ENCODE data around the gene ITGB3BP. TPM values are rescaled to one million over a fixed set of nuclear protein-coding genes. Genes with fewer than 3 reads are reported as not detected.

ITGB3BP gene
- total and polyA plus RNA-seq, 2 of the 8 experiments (the other 6 are each of a cell fraction or from before 2014, with no cell fraction given) = 17.6 to 49.1 TPM

DNA sequence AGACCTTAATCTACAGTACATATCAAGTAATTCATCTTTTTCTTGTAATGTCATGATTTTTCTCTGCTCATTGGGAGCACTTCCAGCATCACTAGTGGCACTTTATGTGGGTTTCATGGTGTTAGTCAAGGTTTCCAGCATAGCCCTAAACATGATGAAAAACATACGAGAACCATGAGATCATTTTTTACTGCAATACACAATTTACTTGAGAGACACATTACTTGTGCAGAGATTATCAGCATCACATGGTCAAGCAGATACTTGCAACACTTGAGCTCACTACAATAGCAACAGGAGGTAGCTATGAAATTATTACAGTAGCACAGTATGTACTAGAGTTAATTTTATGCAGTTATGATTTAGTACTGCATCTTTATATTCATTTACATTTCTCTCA is 36.4 kb downstream of the ITGB3BP start:
- no peak overlapping the region for H2BK20ac ChIP-seq (ENCODE audit: low read length)
- H2BK15ac ChIP-seq (ENCODE audit: low read length) = no peak overlapping the region
- no peak overlapping the region for H3K23ac ChIP-seq (ENCODE audit: insufficient read length)
- H3K79me1 ChIP-seq (ENCODE audit: low read depth, low read length) = no peaks in the 10 kb centered on the region
- H3K56ac ChIP-seq (replicated peaks; ENCODE audit: insufficient read length, low read depth, low read length) = no peak overlapping the region
- H3K18ac ChIP-seq (ENCODE audit: extremely low read depth, low read length) = no peak overlapping the region
- no peak overlapping the region for H3K4me3 ChIP-seq (ENCODE audit: extremely low read depth in 1 of 4, insufficient read depth in 2 of 4, low read depth in 3 of 4, low read length in 4 of 4)
- H2AFZ ChIP-seq (ENCODE audit: low read length) = no peak overlapping the region
- no peak overlapping the region for H3K14ac ChIP-seq (ENCODE audit: insufficient read length)
- FAIRE-seq (no peak), DNase-seq (ENCODE audit: low read depth in 1 of 2, low spot score in 2 of 2) (no peak)
- H2BK5ac ChIP-seq (ENCODE audit: low read depth, low read length) = no peak overlapping the region
- no peak overlapping the region for H4K91ac ChIP-seq (replicated peaks; ENCODE audit: insufficient read length, low read length)
- no peak overlapping the region for H4K5ac ChIP-seq (ENCODE audit: insufficient read length, low read depth, low read length)
- POLR2A ChIA-PET (ENCODE audit: partially characterized antibody) = interaction anchor here (1.1 kb wide), 1 partner anchor 10 kb away, joined by 3 read pairs; no protein-coding TSS in a partner anchor
- no peaks in the 10 kb centered on the region for H3K79me2 ChIP-seq (ENCODE audit: control insufficient read depth in 1 of 2, insufficient read depth in 2 of 2, low read length in 2 of 2)
- WGBS, 2 experiments (ENCODE audit: extremely low coverage in 1 of 2, insufficient coverage in 1 of 2, insufficient read length in 1 of 2, insufficient replicate concordance in 2 of 2, low coverage in 1 of 2, low lambda C conversion rate in 2 of 2, missing lambda C conversion rate in 1 of 2) = 81% methylated on average over 1 of the region's 1 CpG; no CpG with 5 or more reads in 1 of the 2 experiments
- no peak for TF ChIP-seq NRF1 (IDR thresholded peaks at IDR 0.05; ENCODE audit: low read depth, low read length)
- no peak for TF ChIP-seq ASH2L (IDR thresholded peaks at IDR 0.05; ENCODE audit: low read length)
- TF ChIP-seq JUN (IDR thresholded peaks at IDR 0.05; ENCODE audit: low read depth, low read length) = no peak
- TF ChIP-seq NANOG (IDR thresholded peaks at IDR 0.05; ENCODE audit: insufficient read depth, low read depth, low read length, poor library complexity, severe bottlenecking) = no peak
- TF ChIP-seq, protein P1, sequence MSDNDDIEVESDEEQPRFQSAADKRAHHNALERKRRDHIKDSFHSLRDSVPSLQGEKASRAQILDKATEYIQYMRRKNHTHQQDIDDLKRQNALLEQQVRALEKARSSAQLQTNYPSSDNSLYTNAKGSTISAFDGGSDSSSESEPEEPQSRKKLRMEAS (IDR thresholded peaks at IDR 0.05) = no peak
- no peak for TF ChIP-seq CEBPB (IDR thresholded peaks at IDR 0.05; ENCODE audit: low read depth, low read length)
- TF ChIP-seq TEAD4 (IDR thresholded peaks at IDR 0.05; ENCODE audit: low read depth, low read length) = no peak
- no peak for TF ChIP-seq PHF8 (conservative IDR thresholded peaks at IDR 0.05; ENCODE audit: low read depth, low read length)
- TF ChIP-seq POLR2A (IDR thresholded peaks at IDR 0.05; ENCODE audit: control extremely low read depth in 1 of 2, low read depth in 2 of 2, low read length in 2 of 2) = no peak
- no peak for TF ChIP-seq SIX5 (IDR thresholded peaks at IDR 0.05; ENCODE audit: low read depth, low read length)
- TF ChIP-seq, protein P2, sequence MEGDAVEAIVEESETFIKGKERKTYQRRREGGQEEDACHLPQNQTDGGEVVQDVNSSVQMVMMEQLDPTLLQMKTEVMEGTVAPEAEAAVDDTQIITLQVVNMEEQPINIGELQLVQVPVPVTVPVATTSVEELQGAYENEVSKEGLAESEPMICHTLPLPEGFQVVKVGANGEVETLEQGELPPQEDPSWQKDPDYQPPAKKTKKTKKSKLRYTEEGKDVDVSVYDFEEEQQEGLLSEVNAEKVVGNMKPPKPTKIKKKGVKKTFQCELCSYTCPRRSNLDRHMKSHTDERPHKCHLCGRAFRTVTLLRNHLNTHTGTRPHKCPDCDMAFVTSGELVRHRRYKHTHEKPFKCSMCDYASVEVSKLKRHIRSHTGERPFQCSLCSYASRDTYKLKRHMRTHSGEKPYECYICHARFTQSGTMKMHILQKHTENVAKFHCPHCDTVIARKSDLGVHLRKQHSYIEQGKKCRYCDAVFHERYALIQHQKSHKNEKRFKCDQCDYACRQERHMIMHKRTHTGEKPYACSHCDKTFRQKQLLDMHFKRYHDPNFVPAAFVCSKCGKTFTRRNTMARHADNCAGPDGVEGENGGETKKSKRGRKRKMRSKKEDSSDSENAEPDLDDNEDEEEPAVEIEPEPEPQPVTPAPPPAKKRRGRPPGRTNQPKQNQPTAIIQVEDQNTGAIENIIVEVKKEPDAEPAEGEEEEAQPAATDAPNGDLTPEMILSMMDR (IDR thresholded peaks at IDR 0.05; ENCODE audit: control extremely low read depth in 1 of 3, insufficient read depth in 1 of 3, low read depth in 1 of 3, low read length in 3 of 3) = no peak
- H2AK5ac ChIP-seq (ENCODE audit: low read depth, low read length) = no peak overlapping the region
- no peak overlapping the region for H4K8ac ChIP-seq (ENCODE audit: extremely low read depth, insufficient read depth, low read length)
- no peak overlapping the region for H3K4me2 ChIP-seq (ENCODE audit: insufficient read depth in 1 of 2, low read depth in 2 of 2, low read length in 2 of 2)
- H3K27me3 ChIP-seq (replicated peaks in 1 of 4; ENCODE audit: control insufficient read depth in 3 of 4, extremely low read depth in 1 of 4, insufficient read depth in 3 of 4, low read length in 3 of 4) = no peaks in the 10 kb centered on the region
- H3K36me3 ChIP-seq (ENCODE audit: control insufficient read depth in 2 of 4, insufficient read depth in 4 of 4, low read length in 3 of 4) = no peaks in the 10 kb centered on the region
- no peaks in the 10 kb centered on the region for H3K9me3 ChIP-seq (ENCODE audit: insufficient read depth in 2 of 2, low read depth in 1 of 2, low read length in 1 of 2)
- no peak overlapping the region for H2BK12ac ChIP-seq (ENCODE audit: low read depth, low read length)
- H2BK120ac ChIP-seq (replicated peaks; ENCODE audit: low read depth, low read length) = no peak overlapping the region
- H4K20me1 ChIP-seq (replicated peaks in 1 of 2; ENCODE audit: control insufficient read depth in 1 of 2, insufficient read depth in 2 of 2, low read length in 2 of 2) = no peaks in the 10 kb centered on the region
- H3K4ac ChIP-seq (replicated peaks; ENCODE audit: insufficient read length, low read depth, low read length) = no peak overlapping the region
- H3K23me2 ChIP-seq (ENCODE audit: low read depth, low read length) = no peaks in the 10 kb centered on the region
- no peaks in the 10 kb centered on the region for H3K4me1 ChIP-seq (replicated peaks in 1 of 4; ENCODE audit: control insufficient read depth in 3 of 4, insufficient read depth in 4 of 4, low read length in 3 of 4)
- CTCF ChIA-PET (ENCODE audit: partially characterized antibody) = no interaction called here
- no peak overlapping the region for H3K9ac ChIP-seq (replicated peaks in 1 of 4; ENCODE audit: extremely low read depth in 1 of 4, low read depth in 3 of 4, low read length in 3 of 4)
- no peak overlapping the region for H3K27ac ChIP-seq (ENCODE audit: low read depth, low read length)

All from H1 (cell line).